Suprapubic skin (tissue), 4 donors: ENCODE measurements around the gene CDH22. TPM values are rescaled to one million over a fixed set of nuclear protein-coding genes. Genes with fewer than 3 reads are reported as not detected.

Experiments used
- DNase-seq, 2 donors: peaks; one replicate each; pipeline ENCODE4 v3.0.0-alpha.2; 2019; ENCODE audit warnings: low spot score in 2 of 2
- H3K27ac ChIP-seq: fragments of 200-600 bp; sonication (generic); one replicate; pipeline ENCODE4 v1.5.1; 2019
- H3K27me3 ChIP-seq: fragments of 200-600 bp; sonication (generic); one replicate; pipeline ENCODE4 v1.5.1; 2019
- H3K36me3 ChIP-seq: fragments of 200-600 bp; sonication (generic); one replicate; pipeline ENCODE4 v1.5.1; 2019
- H3K4me1 ChIP-seq: fragments of 200-600 bp; sonication (generic); one replicate; pipeline ENCODE4 v1.5.1; 2019
- H3K4me3 ChIP-seq: fragments of 200-600 bp; sonication (generic); one replicate; pipeline ENCODE4 v1.5.1; 2019; ENCODE audit warnings: mild to moderate bottlenecking
- H3K9me3 ChIP-seq: fragments of 200-600 bp; sonication (generic); one replicate; pipeline ENCODE4 v1.5.1; 2019
- CTCF ChIP-seq, 2 donors: fragments of 200-600 bp in 1 of 2; fragments of 450-650 bp in 1 of 2; sonication (generic) in 1 of 2; IDR thresholded peaks; one replicate each; pipeline ENCODE4 v1.5.1; 2016 to 2019; ENCODE audit warnings: antibody characterized with exemption in 2 of 2, mild to moderate bottlenecking in 1 of 2, moderate library complexity in 1 of 2
- EP300 ChIP-seq: sonication (generic); formaldehyde crosslinking; IDR thresholded peaks from one replicate; pipeline ENCODE4 v1.6.1; 2017; ENCODE audit warnings: antibody characterized with exemption
- POLR2A ChIP-seq, 2 donors: fragments of 450-650 bp; IDR thresholded peaks; one replicate each; pipeline ENCODE4 v1.6.1; 2017; ENCODE audit warnings: antibody characterized with exemption in 2 of 2, mild to moderate bottlenecking in 2 of 2, moderate library complexity in 2 of 2
- POLR2AphosphoS5 ChIP-seq, 3 donors: sonication (generic); formaldehyde crosslinking; IDR thresholded peaks; one replicate each; pipeline ENCODE4 v1.6.1; 2017; ENCODE audit warnings: antibody characterized with exemption in 3 of 3
- WGBS: methylation state at CpG from one replicate; pipeline ENCODE4 v1.1.5; 2018; 5-methylcytosine and 5-hydroxymethylcytosine counted together
- total RNA-seq, 4 donors: library from RNA; depleted of rRNA; stranded (reverse); fragments of >200 nt; gene quantifications; one replicate each; pipeline ENCODE4 v1.1.0, GENCODE V29; 2016

Gene CDH22
- total RNA-seq, 4 donors from 2014 or later, result 2.6 to 5.1 (median 3.3) TPM

DNA sequence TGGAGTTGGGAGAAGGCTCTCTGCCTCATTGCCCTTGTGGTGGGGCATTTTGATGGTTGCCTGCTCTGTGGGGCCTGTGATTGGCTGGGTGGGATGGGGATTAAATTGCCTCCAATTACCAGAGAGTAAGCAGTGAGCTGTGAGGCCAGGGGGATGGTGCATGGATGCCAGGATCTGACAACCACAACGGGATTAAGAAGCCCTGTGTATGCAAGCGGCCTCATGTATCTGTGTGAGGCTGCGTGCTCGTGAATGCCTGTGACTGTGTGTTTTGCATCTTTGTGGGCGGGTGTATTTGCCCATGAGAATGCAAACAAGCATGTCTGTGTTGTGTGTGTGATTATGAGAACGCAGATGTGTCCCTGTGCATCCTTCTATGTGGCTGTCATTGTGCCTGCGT is 144.0 kb downstream of the CDH22 start:
- Histone ChIP-seq H3K27me3 (peaks cover 52% of the 10 kb centered on the region), H3K27ac (no peak overlapping the region), H3K9me3 (no peaks in the 10 kb centered on the region), H3K4me3 (no peak overlapping the region), H3K36me3 (no peaks in the 10 kb centered on the region), H3K4me1 (peaks cover 2% of the 10 kb centered on the region)
- TF ChIP-seq CTCF (IDR thresholded peaks at IDR 0.05) (no peak), POLR2AphosphoS5 (IDR thresholded peaks at IDR 0.05) (no peak), EP300 (no peak), POLR2A (IDR thresholded peaks at IDR 0.05) (no peak)
- no peak for DNase-seq
- WGBS, result 58% methylated on average over 7 of the region's 7 CpGs

GRCh38 chr20:46161921-46162320 is 146.4 kb downstream of the CDH22 start:
- H3K9me3 ChIP-seq, result no peaks in the 10 kb centered on the region
- no peak for TF ChIP-seq EP300
- TF ChIP-seq POLR2A (IDR thresholded peaks at IDR 0.05), result no peak

DNA sequence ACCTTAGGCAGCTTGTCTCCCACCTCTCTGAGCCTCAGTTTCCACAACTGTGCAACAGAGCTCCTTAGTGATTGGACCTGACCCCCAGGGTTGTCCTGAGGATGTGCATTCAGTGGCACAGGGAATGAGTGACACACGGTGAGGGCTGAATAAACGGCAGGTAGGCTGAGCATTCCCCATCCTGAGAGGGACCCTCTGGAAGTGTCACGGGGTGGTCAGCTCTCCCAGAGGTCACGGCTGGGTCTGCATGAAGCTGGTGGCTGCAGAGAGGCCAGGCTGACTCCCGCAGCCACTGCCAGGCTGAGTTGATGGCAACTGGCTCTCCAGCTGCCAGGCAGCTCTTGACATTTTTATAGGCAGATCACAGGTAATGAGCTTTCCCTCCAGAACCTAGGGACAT is 147.6 kb downstream of the CDH22 start:
- Histone ChIP-seq H3K4me3 (no peak overlapping the region), H3K27ac (no peak overlapping the region), H3K36me3 (no peaks in the 10 kb centered on the region), H3K4me1 (no peaks in the 10 kb centered on the region), H3K9me3 (no peaks in the 10 kb centered on the region), H3K27me3 (peaks cover 52% of the 10 kb centered on the region)
- no peak for DNase-seq
- TF ChIP-seq EP300 (no peak), CTCF (IDR thresholded peaks at IDR 0.05) (no peak), POLR2AphosphoS5 (IDR thresholded peaks at IDR 0.05) (no peak), POLR2A (IDR thresholded peaks at IDR 0.05) (no peak)
- 67% methylated on average over 1 of the region's 5 CpGs for WGBS

More at GRCh38 chr20:46161921-46162320, 146.4 kb downstream of the CDH22 start:
- H3K36me3 ChIP-seq, result no peaks in the 10 kb centered on the region
- H3K27me3 ChIP-seq, result peaks cover 59% of the 10 kb centered on the region
- no peak overlapping the region for H3K4me3 ChIP-seq
- 94% methylated on average over 1 of the region's 1 CpG for WGBS
- DNase-seq, result no peak
- H3K4me1 ChIP-seq, result no peaks in the 10 kb centered on the region
- H3K27ac ChIP-seq, result no peak overlapping the region

GRCh38 chr20:46159101-46159897 is 149.0 kb downstream of the CDH22 start:
- H3K4me3 ChIP-seq, result no peak overlapping the region
- no peaks in the 10 kb centered on the region for H3K9me3 ChIP-seq
- H3K4me1 ChIP-seq, result no peaks in the 10 kb centered on the region
- no peak overlapping the region for H3K27ac ChIP-seq
- no peak for DNase-seq
- TF ChIP-seq POLR2AphosphoS5 (IDR thresholded peaks at IDR 0.05) (no peak), EP300 (no peak), CTCF (IDR thresholded peaks at IDR 0.05) (no peak)
- 62% methylated on average over 7 of the region's 7 CpGs for WGBS
- H3K27me3 ChIP-seq, result peaks cover 42% of the 10 kb centered on the region
- H3K36me3 ChIP-seq, result no peaks in the 10 kb centered on the region

DNA sequence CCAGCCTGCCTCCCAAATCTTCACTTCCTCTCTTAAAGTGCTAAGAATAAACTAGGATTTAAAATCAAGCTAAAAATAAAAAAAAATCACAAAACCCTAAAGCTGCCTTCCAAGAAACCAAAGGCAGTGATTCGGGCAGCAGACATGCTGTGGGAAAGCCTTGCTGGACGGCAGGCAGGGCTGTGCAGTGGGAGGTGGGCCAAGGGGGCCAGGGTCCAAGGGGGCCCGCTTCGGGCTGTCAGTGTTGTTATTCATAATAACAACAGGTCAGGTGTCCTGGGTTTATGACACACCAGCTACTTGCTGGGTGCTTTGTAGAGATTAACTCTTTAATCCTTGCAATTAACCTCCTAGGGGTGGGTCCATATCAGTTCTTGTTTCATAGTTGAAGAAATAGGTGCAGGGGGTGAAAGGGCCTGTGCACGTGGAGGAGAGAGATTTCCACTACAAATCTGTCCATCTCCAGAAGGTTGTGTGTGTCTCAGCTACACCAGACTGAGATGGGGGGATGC is 149.8 kb downstream of the CDH22 start:
- Histone ChIP-seq H3K4me1 (no peaks in the 10 kb centered on the region), H3K36me3 (no peaks in the 10 kb centered on the region), H3K4me3 (no peak overlapping the region), H3K9me3 (no peaks in the 10 kb centered on the region), H3K27me3 (peaks cover 41% of the 10 kb centered on the region), H3K27ac (no peak overlapping the region)
- DNase-seq, result no peak
- TF ChIP-seq EP300 (no peak), POLR2AphosphoS5 (IDR thresholded peaks at IDR 0.05) (no peak), CTCF (IDR thresholded peaks at IDR 0.05) (no peak), POLR2A (IDR thresholded peaks at IDR 0.05) (no peak)
- 34% methylated on average over 5 of the region's 5 CpGs for WGBS
